ENCODE data around the gene ABHD16A. TPM values are rescaled to one million over a fixed set of nuclear protein-coding genes. Genes with fewer than 3 reads are reported as not detected.

The ABHD16A gene
- total and polyA plus RNA-seq, 2 of the 13 experiments (the other 11 are each of a cell fraction or from before 2014, with no cell fraction given): 43.5 to 45.4 TPM

DNA sequence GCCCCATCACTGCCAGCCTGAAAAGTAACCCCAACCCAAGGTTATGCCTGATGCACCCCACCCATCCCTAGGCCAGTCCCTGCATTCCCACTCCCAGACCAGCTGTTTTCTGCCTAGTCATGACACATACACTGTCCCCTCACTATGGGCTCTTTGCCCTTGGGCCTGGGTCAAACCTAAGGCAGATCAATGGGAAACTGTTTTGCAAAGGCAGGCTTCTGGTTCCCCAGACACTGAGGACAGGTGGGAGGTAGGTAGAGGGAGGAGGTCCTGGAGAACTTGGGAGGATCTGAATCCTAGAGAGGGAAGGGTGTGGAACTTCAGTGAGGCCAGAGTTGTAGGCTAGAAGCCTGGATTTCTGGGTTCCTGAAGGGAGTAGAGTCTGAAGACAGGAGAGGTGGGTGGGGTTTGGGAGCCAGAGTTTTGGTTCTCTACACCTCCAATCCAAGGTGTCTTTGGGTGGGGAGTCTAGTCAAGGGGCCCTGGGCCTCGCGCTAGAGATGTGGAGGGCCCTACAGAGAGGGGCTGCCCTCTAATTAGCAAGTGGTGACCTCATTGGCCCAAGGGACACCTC lies 31.2 kb upstream of the ABHD16A start:
- ChIA-PET POLR2A (interaction anchor here (1.0 to 11.3 kb wide), 17 partner anchors 10 to 129 kb away, joined by 3 to 279 read pairs (median 40); partner anchors contain the start of genes APOM, BAG6, C6orf47 and HSPA1B), CTCF (ENCODE audit: low intra/inter-chr PET ratio, low total read pairs) (interaction anchor here (1.3 kb wide), 1 partner anchor 36 kb away, joined by 3 read pairs; no protein-coding TSS in a partner anchor)
- Histone ChIP-seq H3K9me3 (ENCODE audit: low read length) (no peaks in the 10 kb centered on the region), H3K27ac (ENCODE audit: extremely low read length, insufficient read depth, low read length) (peak overlapping the region; percentile 99), H3K4me3 (replicated peaks in 1 of 3; ENCODE audit: insufficient read depth in 1 of 3, low read depth in 2 of 3, low read length in 3 of 3) (peak overlapping the region; percentile 71 to 92 (median 92)), H4K20me1 (ENCODE audit: insufficient read depth, low read length) (peaks cover 33% of the 10 kb centered on the region; the same call in 1 of the 2 replicates), H3K4me1 (ENCODE audit: insufficient read depth, low read length) (peaks cover 76% of the 10 kb centered on the region), H3K4me2 (ENCODE audit: low read depth, low read length) (peak overlapping the region; percentile 98), H2AFZ (ENCODE audit: low read length) (no peak overlapping the region), H3K36me3 (replicated peaks in 1 of 2; ENCODE audit: control insufficient read depth in 1 of 2, insufficient read depth in 2 of 2, low read length in 2 of 2) (peaks cover 18 to 42% of the 10 kb centered on the region in 2 experiments), H3K27me3 (ENCODE audit: control insufficient read depth in 1 of 2, insufficient read depth in 2 of 2, low read length in 2 of 2) (no peaks in the 10 kb centered on the region; a peak in 1 of 5 replicates), H3K9ac (ENCODE audit: insufficient read depth, low read depth, low read length) (peak overlapping the region; percentile 98), H3K79me2 (ENCODE audit: insufficient read depth, low read length) (peaks cover 41% of the 10 kb centered on the region)
- intact Hi-C loops (cut with micrococcal nuclease; ENCODE audit: unreplicated experiment) (no loop called here), in situ Hi-C loops (cut with HindIII; ENCODE audit: extremely low pct_ligation_motif_present, low pct_unique_long_range_greater_than_20kb) (loop anchor here (5.0 kb wide), 1 partner anchor 33 kb away; no protein-coding TSS in a partner anchor)
- DNase-seq (ENCODE audit: low spot score) (no peak), ATAC-seq (no peak), FAIRE-seq (peak; percentile 39)
- BruUV-seq (replicated peaks): no TSS peak
- 25% methylated on average over 2 of the region's 2 CpGs for WGBS (ENCODE audit: low lambda C conversion rate)
- TF ChIP-seq MLXIP (CRISPR knock-in tag; IDR thresholded peaks at IDR 0.05; ENCODE audit: borderline replicate concordance): no peak
- TF ChIP-seq U2AF1 (optimal IDR thresholded peaks at IDR 0.05; ENCODE audit: low read depth, low read length): no peak
- 0 out of 2 replicates have a peak, but pooled peaks have one; percentile 66 for TF ChIP-seq ZNF572 (CRISPR knock-in tag; IDR thresholded peaks at IDR 0.05)
- no peak for TF ChIP-seq KAT2B (IDR thresholded peaks at IDR 0.05; ENCODE audit: borderline replicate concordance, low read depth, low read length)
- no peak for TF ChIP-seq MAF1 (CRISPR knock-in tag; IDR thresholded peaks at IDR 0.05; ENCODE audit: borderline replicate concordance)
- TF ChIP-seq MAFF (IDR thresholded peaks at IDR 0.05; ENCODE audit: low read depth, low read length): no peak
- TF ChIP-seq KDM1A (CRISPR knock-in tag; IDR thresholded peaks at IDR 0.05): no peak
- TF ChIP-seq SMAD1 (CRISPR knock-in tag; IDR thresholded peaks at IDR 0.05; ENCODE audit: borderline replicate concordance, low read depth): no peak
- TF ChIP-seq REST (IDR thresholded peaks at IDR 0.05; ENCODE audit: borderline replicate concordance in 1 of 2, low read depth in 1 of 2, low read length in 2 of 2): no peak
- TF ChIP-seq, protein P1, sequence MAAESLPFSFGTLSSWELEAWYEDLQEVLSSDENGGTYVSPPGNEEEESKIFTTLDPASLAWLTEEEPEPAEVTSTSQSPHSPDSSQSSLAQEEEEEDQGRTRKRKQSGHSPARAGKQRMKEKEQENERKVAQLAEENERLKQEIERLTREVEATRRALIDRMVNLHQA (CRISPR knock-in tag; IDR thresholded peaks at IDR 0.05): no peak
- no peak; the same call in 1 of the 2 replicates for TF ChIP-seq ZBTB42 (CRISPR knock-in tag; IDR thresholded peaks at IDR 0.05)
- TF ChIP-seq ZNF704 (CRISPR knock-in tag; IDR thresholded peaks at IDR 0.05; ENCODE audit: borderline replicate concordance): peak; percentile 9; the same call in 1 of the 2 replicates
- TF ChIP-seq, protein P2, sequence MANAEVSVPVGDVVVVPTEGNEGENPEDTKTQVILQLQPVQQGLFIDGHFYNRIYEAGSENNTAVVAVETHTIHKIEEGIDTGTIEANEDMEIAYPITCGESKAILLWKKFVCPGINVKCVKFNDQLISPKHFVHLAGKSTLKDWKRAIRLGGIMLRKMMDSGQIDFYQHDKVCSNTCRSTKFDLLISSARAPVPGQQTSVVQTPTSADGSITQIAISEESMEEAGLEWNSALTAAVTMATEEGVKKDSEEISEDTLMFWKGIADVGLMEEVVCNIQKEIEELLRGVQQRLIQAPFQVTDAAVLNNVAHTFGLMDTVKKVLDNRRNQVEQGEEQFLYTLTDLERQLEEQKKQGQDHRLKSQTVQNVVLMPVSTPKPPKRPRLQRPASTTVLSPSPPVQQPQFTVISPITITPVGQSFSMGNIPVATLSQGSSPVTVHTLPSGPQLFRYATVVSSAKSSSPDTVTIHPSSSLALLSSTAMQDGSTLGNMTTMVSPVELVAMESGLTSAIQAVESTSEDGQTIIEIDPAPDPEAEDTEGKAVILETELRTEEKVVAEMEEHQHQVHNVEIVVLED (CRISPR knock-in tag; IDR thresholded peaks at IDR 0.05; ENCODE audit: borderline replicate concordance): no peak; the same call in 1 of the 2 replicates
